Type B pancreatic cell (in vitro differentiated cells): Measurements from ENCODE around the gene TSPAN5. TPM values are rescaled to one million over a fixed set of nuclear protein-coding genes. Genes with fewer than 3 reads are reported as not detected.

ENCODE experiments used
- DNase-seq: peaks from one replicate; pipeline ENCODE4 v3.0.0; 2021; ENCODE audit warnings: mixed read lengths; ENCODE audit not compliant: unreplicated experiment; ENCODE audit errors: extremely low spot score
- H3K27ac Mint-ChIP-seq: 2 replicates; pipeline ENCODE4 v1.8.0; 2021; ENCODE audit warnings: mild to moderate bottlenecking, mixed read lengths
- H3K27me3 Mint-ChIP-seq: 2 replicates; pipeline ENCODE4 v1.8.0; 2021; ENCODE audit warnings: mixed read lengths
- H3K36me3 Mint-ChIP-seq: 2 replicates; pipeline ENCODE4 v1.8.0; 2021; ENCODE audit warnings: mixed read lengths
- H3K4me1 Mint-ChIP-seq: one replicate; pipeline ENCODE4 v1.8.0; 2021; ENCODE audit warnings: mixed read lengths; ENCODE audit not compliant: unreplicated experiment
- H3K4me3 Mint-ChIP-seq: 2 replicates; pipeline ENCODE4 v1.8.0; 2021; ENCODE audit warnings: mild to moderate bottlenecking, mixed read lengths
- H3K9me3 Mint-ChIP-seq: 2 replicates; pipeline ENCODE4 v1.8.0; 2021; ENCODE audit warnings: mixed read lengths
- CTCF ChIP-seq: fragments of 200-600 bp; sonication (generic); conservative IDR thresholded peaks from 2 replicates; pipeline ENCODE4 v1.5.0; 2021; ENCODE audit warnings: antibody characterized with exemption, mild to moderate bottlenecking
- total RNA-seq: library from RNA; stranded (reverse); gene quantifications from 2 replicates; pipeline ENCODE4 v1.2.1, GENCODE V29; 2021; ENCODE audit warnings: low replicate concordance

The TSPAN5 gene
- total RNA-seq, 1 donor from 2014 or later: 26.9 TPM

- no peak for TF ChIP-seq CTCF
- peaks cover 19% of the 10 kb centered on the region for H3K4me1 Mint-ChIP-seq
- H3K27ac Mint-ChIP-seq: no peak overlapping the region
- no peaks in the 10 kb centered on the region for H3K27me3 Mint-ChIP-seq
- H3K36me3 Mint-ChIP-seq: peaks cover 7% of the 10 kb centered on the region
- DNase-seq: no peak
- peaks cover 4% of the 10 kb centered on the region for H3K9me3 Mint-ChIP-seq
- no peak overlapping the region for H3K4me3 Mint-ChIP-seq
These were observed 99.8 kb downstream of the TSPAN5 start for GRCh38 chr4:98558471-98559169.

GRCh38 chr4:98557194-98557892 lies 101.1 kb downstream of the TSPAN5 start:
- Mint-ChIP-seq H3K4me3 (no peak overlapping the region), H3K27me3 (no peaks in the 10 kb centered on the region), H3K4me1 (peaks cover 19% of the 10 kb centered on the region), H3K9me3 (peaks cover 4% of the 10 kb centered on the region), H3K36me3 (peaks cover 7% of the 10 kb centered on the region), H3K27ac (no peak overlapping the region)
- TF ChIP-seq CTCF: no peak
- DNase-seq: no peak

- H3K36me3 Mint-ChIP-seq: peaks cover under 1% of the 10 kb centered on the region
- H3K27me3 Mint-ChIP-seq: no peaks in the 10 kb centered on the region
- H3K9me3 Mint-ChIP-seq: no peaks in the 10 kb centered on the region
- no peak for DNase-seq
- no peak overlapping the region for H3K4me3 Mint-ChIP-seq
- no peak overlapping the region for H3K27ac Mint-ChIP-seq
- no peak for TF ChIP-seq CTCF
- H3K4me1 Mint-ChIP-seq: peaks cover 19% of the 10 kb centered on the region
These were observed 102.0 kb downstream of the TSPAN5 start for GRCh38 chr4:98556451-98556850.

GRCh38 chr4:98555798-98556445 lies 102.5 kb downstream of the TSPAN5 start:
- Mint-ChIP-seq H3K27me3 (no peaks in the 10 kb centered on the region), H3K4me3 (no peak overlapping the region), H3K27ac (no peak overlapping the region), H3K36me3 (no peaks in the 10 kb centered on the region), H3K4me1 (peaks cover 19% of the 10 kb centered on the region), H3K9me3 (no peaks in the 10 kb centered on the region)
- no peak for DNase-seq
- no peak for TF ChIP-seq CTCF

- Mint-ChIP-seq H3K27ac (no peak overlapping the region), H3K36me3 (no peaks in the 10 kb centered on the region), H3K4me3 (peak overlapping the region; percentile 25), H3K27me3 (no peaks in the 10 kb centered on the region), H3K9me3 (no peaks in the 10 kb centered on the region), H3K4me1 (peaks cover 11% of the 10 kb centered on the region)
- no peak for TF ChIP-seq CTCF
- DNase-seq: no peak
These were observed 111.4 kb downstream of the TSPAN5 start for GRCh38 chr4:98546910-98547594.
